Measurements from ENCODE around the gene SFT2D1. TPM values are rescaled to one million over a fixed set of nuclear protein-coding genes. Genes with fewer than 3 reads are reported as not detected.

Gene SFT2D1
- total and polyA plus RNA-seq, 9 of the 15 experiments (the other 6 are each of a cell fraction or from before 2014, with no cell fraction given) = 54.4 to 140 (median 74.6) TPM

DNA sequence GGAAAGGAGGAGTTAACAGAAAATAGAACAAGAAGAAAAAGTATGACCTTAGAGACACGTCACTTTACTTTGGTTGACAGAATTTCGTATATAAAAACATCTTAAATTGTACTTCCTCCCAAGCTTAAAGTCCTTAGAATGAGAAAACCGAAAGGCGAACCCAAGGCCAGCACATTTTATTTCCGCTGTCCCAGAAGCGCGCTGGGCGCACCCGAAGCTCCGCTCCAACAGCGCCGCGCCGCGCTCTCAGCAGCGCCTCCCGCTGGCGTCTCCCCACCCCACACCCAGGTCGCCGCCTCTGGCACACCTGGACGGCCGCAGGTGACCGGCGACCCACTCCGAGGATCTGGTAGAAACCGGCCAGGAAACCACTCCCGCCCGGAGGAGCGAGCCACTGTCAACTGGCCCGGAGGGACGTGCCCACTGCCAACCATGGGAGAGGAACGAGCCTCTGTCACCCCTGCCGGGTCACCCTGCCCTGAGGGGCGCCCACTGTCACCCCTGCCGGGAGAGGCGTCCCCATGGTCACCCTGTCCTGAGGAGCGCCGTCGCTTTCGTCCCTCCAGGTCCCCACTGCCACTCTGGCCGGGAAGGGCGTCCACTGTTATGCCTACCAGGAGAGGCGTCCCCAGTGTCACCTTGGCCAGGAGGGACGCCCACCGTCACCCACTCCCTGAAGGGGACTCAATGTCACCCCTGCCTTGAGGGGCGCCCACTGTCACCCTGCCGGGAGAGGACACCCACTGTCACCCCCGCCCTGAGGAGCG is 39.6 kb upstream of the SFT2D1 start (continued):
- TF ChIP-seq, protein P1, sequence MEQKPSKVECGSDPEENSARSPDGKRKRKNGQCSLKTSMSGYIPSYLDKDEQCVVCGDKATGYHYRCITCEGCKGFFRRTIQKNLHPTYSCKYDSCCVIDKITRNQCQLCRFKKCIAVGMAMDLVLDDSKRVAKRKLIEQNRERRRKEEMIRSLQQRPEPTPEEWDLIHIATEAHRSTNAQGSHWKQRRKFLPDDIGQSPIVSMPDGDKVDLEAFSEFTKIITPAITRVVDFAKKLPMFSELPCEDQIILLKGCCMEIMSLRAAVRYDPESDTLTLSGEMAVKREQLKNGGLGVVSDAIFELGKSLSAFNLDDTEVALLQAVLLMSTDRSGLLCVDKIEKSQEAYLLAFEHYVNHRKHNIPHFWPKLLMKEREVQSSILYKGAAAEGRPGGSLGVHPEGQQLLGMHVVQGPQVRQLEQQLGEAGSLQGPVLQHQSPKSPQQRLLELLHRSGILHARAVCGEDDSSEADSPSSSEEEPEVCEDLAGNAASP (IDR thresholded peaks at IDR 0.05) = no peak
- TF ChIP-seq, protein P2, sequence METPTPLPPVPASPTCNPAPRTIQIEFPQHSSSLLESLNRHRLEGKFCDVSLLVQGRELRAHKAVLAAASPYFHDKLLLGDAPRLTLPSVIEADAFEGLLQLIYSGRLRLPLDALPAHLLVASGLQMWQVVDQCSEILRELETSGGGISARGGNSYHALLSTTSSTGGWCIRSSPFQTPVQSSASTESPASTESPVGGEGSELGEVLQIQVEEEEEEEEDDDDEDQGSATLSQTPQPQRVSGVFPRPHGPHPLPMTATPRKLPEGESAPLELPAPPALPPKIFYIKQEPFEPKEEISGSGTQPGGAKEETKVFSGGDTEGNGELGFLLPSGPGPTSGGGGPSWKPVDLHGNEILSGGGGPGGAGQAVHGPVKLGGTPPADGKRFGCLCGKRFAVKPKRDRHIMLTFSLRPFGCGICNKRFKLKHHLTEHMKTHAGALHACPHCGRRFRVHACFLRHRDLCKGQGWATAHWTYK (CRISPR knock-in tag; IDR thresholded peaks at IDR 0.05) = no peak
- TF ChIP-seq TAF15 (IDR thresholded peaks at IDR 0.05; ENCODE audit: low read depth, low read length) (no peak), SMAD4 (CRISPR knock-in tag; conservative IDR thresholded peaks at IDR 0.05) (peak; percentile 30; the same call in 1 of the 2 replicates), MYC (IDR thresholded peaks at IDR 0.05; ENCODE audit: low read depth, low read length) (peak; percentile 70), MYC (CRISPR knock-in tag; IDR thresholded peaks at IDR 0.05; ENCODE audit: borderline replicate concordance, low read depth) (0 out of 2 replicates have a peak, but pooled peaks have one; percentile 45), FIP1L1 (IDR thresholded peaks at IDR 0.05; ENCODE audit: low read depth, low read length, poor library complexity, severe bottlenecking) (peak; percentile 67), MNT (conservative IDR thresholded peaks at IDR 0.05) (peak; percentile 39 to 70; a peak in 2 of 4 replicates), ZNF232 (CRISPR knock-in tag; IDR thresholded peaks at IDR 0.05) (peak; percentile 30; the same call in 1 of the 2 replicates), BHLHE40 (IDR thresholded peaks at IDR 0.05; ENCODE audit: low read length) (peak; percentile 66), TOE1 (IDR thresholded peaks at IDR 0.05; ENCODE audit: borderline replicate concordance) (no peak), TOE1 (CRISPR knock-in tag; IDR thresholded peaks at IDR 0.05; ENCODE audit: borderline replicate concordance, low read depth) (no peak), SMARCA5 (IDR thresholded peaks at IDR 0.05) (0 out of 2 replicates have a peak, but pooled peaks have one; percentile 15), CREB1 (IDR thresholded peaks at IDR 0.05) (peak; percentile 44), CREB1 (CRISPR knock-in tag; IDR thresholded peaks at IDR 0.05) (peak; percentile 55; the same call in 1 of the 2 replicates), GABPA (tag; conservative IDR thresholded peaks at IDR 0.05; ENCODE audit: low read depth) (peak; percentile 50)
- TF ChIP-seq, protein P3, sequence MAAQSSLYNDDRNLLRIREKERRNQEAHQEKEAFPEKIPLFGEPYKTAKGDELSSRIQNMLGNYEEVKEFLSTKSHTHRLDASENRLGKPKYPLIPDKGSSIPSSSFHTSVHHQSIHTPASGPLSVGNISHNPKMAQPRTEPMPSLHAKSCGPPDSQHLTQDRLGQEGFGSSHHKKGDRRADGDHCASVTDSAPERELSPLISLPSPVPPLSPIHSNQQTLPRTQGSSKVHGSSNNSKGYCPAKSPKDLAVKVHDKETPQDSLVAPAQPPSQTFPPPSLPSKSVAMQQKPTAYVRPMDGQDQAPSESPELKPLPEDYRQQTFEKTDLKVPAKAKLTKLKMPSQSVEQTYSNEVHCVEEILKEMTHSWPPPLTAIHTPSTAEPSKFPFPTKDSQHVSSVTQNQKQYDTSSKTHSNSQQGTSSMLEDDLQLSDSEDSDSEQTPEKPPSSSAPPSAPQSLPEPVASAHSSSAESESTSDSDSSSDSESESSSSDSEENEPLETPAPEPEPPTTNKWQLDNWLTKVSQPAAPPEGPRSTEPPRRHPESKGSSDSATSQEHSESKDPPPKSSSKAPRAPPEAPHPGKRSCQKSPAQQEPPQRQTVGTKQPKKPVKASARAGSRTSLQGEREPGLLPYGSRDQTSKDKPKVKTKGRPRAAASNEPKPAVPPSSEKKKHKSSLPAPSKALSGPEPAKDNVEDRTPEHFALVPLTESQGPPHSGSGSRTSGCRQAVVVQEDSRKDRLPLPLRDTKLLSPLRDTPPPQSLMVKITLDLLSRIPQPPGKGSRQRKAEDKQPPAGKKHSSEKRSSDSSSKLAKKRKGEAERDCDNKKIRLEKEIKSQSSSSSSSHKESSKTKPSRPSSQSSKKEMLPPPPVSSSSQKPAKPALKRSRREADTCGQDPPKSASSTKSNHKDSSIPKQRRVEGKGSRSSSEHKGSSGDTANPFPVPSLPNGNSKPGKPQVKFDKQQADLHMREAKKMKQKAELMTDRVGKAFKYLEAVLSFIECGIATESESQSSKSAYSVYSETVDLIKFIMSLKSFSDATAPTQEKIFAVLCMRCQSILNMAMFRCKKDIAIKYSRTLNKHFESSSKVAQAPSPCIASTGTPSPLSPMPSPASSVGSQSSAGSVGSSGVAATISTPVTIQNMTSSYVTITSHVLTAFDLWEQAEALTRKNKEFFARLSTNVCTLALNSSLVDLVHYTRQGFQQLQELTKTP (IDR thresholded peaks at IDR 0.05; ENCODE audit: low read depth in 1 of 2, partially characterized antibody in 2 of 2) = no peak
- TF ChIP-seq, protein P4, sequence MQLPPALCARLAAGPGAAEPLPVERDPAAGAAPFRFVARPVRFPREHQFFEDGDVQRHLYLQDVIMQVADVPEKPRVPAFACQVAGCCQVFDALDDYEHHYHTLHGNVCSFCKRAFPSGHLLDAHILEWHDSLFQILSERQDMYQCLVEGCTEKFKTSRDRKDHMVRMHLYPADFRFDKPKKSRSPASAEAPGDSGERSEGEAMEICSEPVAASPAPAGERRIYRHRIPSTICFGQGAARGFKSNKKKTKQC (CRISPR knock-in tag; IDR thresholded peaks at IDR 0.05) = 0 out of 2 replicates have a peak, but pooled peaks have one; percentile 40
